ENCODE measurements around the gene KCTD7.

DNA sequence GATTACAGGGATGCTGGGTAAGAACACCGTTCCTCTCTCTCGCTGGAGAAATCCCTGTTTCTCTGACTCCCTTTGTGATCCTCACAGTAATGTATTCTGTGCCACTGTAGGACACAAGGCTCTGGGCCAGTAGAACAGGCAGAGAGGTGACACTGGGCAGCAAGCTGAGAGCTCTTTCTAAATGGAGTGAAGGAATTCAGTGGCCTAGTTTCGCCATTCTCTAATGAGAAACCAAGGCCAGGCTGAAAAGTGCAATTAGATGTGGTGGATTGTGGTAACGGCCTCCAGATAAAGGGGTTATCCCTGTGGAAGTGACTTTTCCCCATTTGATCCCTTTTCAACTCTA, 12.8 kb downstream of the KCTD7 start:
- TF ChIP-seq, protein P1, sequence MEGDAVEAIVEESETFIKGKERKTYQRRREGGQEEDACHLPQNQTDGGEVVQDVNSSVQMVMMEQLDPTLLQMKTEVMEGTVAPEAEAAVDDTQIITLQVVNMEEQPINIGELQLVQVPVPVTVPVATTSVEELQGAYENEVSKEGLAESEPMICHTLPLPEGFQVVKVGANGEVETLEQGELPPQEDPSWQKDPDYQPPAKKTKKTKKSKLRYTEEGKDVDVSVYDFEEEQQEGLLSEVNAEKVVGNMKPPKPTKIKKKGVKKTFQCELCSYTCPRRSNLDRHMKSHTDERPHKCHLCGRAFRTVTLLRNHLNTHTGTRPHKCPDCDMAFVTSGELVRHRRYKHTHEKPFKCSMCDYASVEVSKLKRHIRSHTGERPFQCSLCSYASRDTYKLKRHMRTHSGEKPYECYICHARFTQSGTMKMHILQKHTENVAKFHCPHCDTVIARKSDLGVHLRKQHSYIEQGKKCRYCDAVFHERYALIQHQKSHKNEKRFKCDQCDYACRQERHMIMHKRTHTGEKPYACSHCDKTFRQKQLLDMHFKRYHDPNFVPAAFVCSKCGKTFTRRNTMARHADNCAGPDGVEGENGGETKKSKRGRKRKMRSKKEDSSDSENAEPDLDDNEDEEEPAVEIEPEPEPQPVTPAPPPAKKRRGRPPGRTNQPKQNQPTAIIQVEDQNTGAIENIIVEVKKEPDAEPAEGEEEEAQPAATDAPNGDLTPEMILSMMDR (IDR thresholded peaks at IDR 0.05 in 2 of 3, conservative IDR thresholded peaks at IDR 0.05 in 1 of 3; ENCODE audit: control insufficient read depth in 2 of 3, extremely low read depth in 1 of 3, insufficient read depth in 1 of 3, low read depth in 3 of 3, low read length in 3 of 3) = no peak
- no peak for TF ChIP-seq POLR2A (IDR thresholded peaks at IDR 0.05; ENCODE audit: low read depth, low read length)
- TF ChIP-seq SIX5 (IDR thresholded peaks at IDR 0.05; ENCODE audit: low read depth, low read length, severe bottlenecking) = no peak
- TF ChIP-seq CHD2 (IDR thresholded peaks at IDR 0.05; ENCODE audit: borderline replicate concordance, low read depth, low read length) = no peak
- TF ChIP-seq RFX5 (IDR thresholded peaks at IDR 0.05; ENCODE audit: low read depth, low read length) = no peak
- no peak for TF ChIP-seq SIN3A (IDR thresholded peaks at IDR 0.05; ENCODE audit: low read depth, low read length)
